ENCODE results near the gene BCAS1. TPM values are rescaled to one million over a fixed set of nuclear protein-coding genes. Genes with fewer than 3 reads are reported as not detected.

BCAS1 gene
- total RNA-seq, 1 donor from 2014 or later = not detected

GRCh38 chr20:53960579-53961272 lies 109.7 kb downstream of the BCAS1 start:
- DNase-seq (ENCODE audit: low read depth) (no peak), FAIRE-seq (no peak)
- H3K36me3 ChIP-seq (ENCODE audit: control insufficient read depth, insufficient read depth, low read length) = no peaks in the 10 kb centered on the region
- H3K4me3 ChIP-seq (ENCODE audit: low read depth, low read length) = no peak overlapping the region
- H3K27me3 ChIP-seq (ENCODE audit: control insufficient read depth, insufficient read depth, low read length) = no peaks in the 10 kb centered on the region
- no peak for TF ChIP-seq CTCF (IDR thresholded peaks at IDR 0.05; ENCODE audit: insufficient read depth, low read length, severe bottlenecking)

GRCh38 chr20:53959911-53960578 lies 110.3 kb downstream of the BCAS1 start:
- no peak for TF ChIP-seq CTCF (IDR thresholded peaks at IDR 0.05; ENCODE audit: insufficient read depth, low read length, severe bottlenecking)
- DNase-seq (ENCODE audit: low read depth) (peak; percentile 70), FAIRE-seq (no peak)
- Histone ChIP-seq H3K4me3 (ENCODE audit: low read depth, low read length) (no peak overlapping the region), H3K36me3 (ENCODE audit: control insufficient read depth, insufficient read depth, low read length) (no peaks in the 10 kb centered on the region), H3K27me3 (ENCODE audit: control insufficient read depth, insufficient read depth, low read length) (no peaks in the 10 kb centered on the region)

GRCh38 chr20:53958260-53958659 lies 112.1 kb downstream of the BCAS1 start:
- FAIRE-seq = no peak
- TF ChIP-seq CTCF (IDR thresholded peaks at IDR 0.05; ENCODE audit: insufficient read depth, low read length, severe bottlenecking) = no peak
- H3K4me3 ChIP-seq (ENCODE audit: low read depth, low read length) = no peak overlapping the region
- DNase-seq (ENCODE audit: low read depth) = no peak
- H3K27me3 ChIP-seq (ENCODE audit: control insufficient read depth, insufficient read depth, low read length) = no peaks in the 10 kb centered on the region
- H3K36me3 ChIP-seq (ENCODE audit: control insufficient read depth, insufficient read depth, low read length) = no peaks in the 10 kb centered on the region

GRCh38 chr20:53957451-53958172 lies 112.8 kb downstream of the BCAS1 start:
- no peak overlapping the region for H3K4me3 ChIP-seq (ENCODE audit: low read depth, low read length)
- DNase-seq (ENCODE audit: low read depth) (no peak), FAIRE-seq (no peak)
- H3K27me3 ChIP-seq (ENCODE audit: control insufficient read depth, insufficient read depth, low read length) = no peaks in the 10 kb centered on the region
- H3K36me3 ChIP-seq (ENCODE audit: control insufficient read depth, insufficient read depth, low read length) = no peaks in the 10 kb centered on the region
- TF ChIP-seq CTCF (IDR thresholded peaks at IDR 0.05; ENCODE audit: insufficient read depth, low read length, severe bottlenecking) = no peak

- no peak for FAIRE-seq
These were observed 114.2 kb downstream of the BCAS1 start for GRCh38 chr20:53956013-53956715.

More at GRCh38 chr20:53956013-53956715, 114.2 kb downstream of the BCAS1 start:
- Histone ChIP-seq H3K36me3 (ENCODE audit: control insufficient read depth, insufficient read depth, low read length) (no peaks in the 10 kb centered on the region), H3K4me3 (ENCODE audit: low read depth, low read length) (no peak overlapping the region), H3K27me3 (ENCODE audit: control insufficient read depth, insufficient read depth, low read length) (no peaks in the 10 kb centered on the region)
- TF ChIP-seq CTCF (IDR thresholded peaks at IDR 0.05; ENCODE audit: insufficient read depth, low read length, severe bottlenecking) = no peak
- no peak for DNase-seq (ENCODE audit: low read depth)

Data from bronchial epithelial cell (primary cell).